ENCODE data around the gene ITSN1. TPM values are rescaled to one million over a fixed set of nuclear protein-coding genes. Genes with fewer than 3 reads are reported as not detected.
"Not testable (repeated sequence)": the region's sequence is repeated elsewhere in the genome, so short reads cannot be mapped to it uniquely, and the experiment has no call there.

The ITSN1 gene
- total RNA-seq, 1 experiment from 2014 or later, result 42.6 TPM

- no peaks in the 10 kb centered on the region for H3K27me3 Mint-ChIP-seq (ENCODE audit: insufficient read depth, unreplicated experiment)
- no peaks in the 10 kb centered on the region for H3K9me3 Mint-ChIP-seq (ENCODE audit: unreplicated experiment)
- ChIA-PET POLR2A (interaction anchor here (0.6 kb wide), 1 partner anchor 285 kb away, joined by 3 read pairs; no protein-coding TSS in a partner anchor), CTCF (interaction anchor here (0.6 to 1.2 kb wide), 2 partner anchors 11 to 284 kb away, joined by 3 to 4 read pairs; no protein-coding TSS in a partner anchor)
- TF ChIP-seq CTCF (IDR thresholded peaks at IDR 0.05; ENCODE audit: unreplicated experiment), result no peak
- no peak for DNase-seq (ENCODE audit: unreplicated experiment)
- H3K4me3 Mint-ChIP-seq (ENCODE audit: unreplicated experiment), result no peak overlapping the region
- intact Hi-C loops (cut with micrococcal nuclease), result no loop called here
- no peaks in the 10 kb centered on the region for H3K4me1 Mint-ChIP-seq (ENCODE audit: insufficient read depth, unreplicated experiment)
- H3K27ac Mint-ChIP-seq (ENCODE audit: low read depth, unreplicated experiment), result no peak overlapping the region
- peaks cover 69% of the 10 kb centered on the region for H3K36me3 Mint-ChIP-seq (ENCODE audit: insufficient read depth, unreplicated experiment)
- BruUV-seq (replicated peaks), result no TSS peak
Measured at GRCh38 chr21:33611006-33611744, 31.1 kb upstream of the ITSN1 start.

DNA sequence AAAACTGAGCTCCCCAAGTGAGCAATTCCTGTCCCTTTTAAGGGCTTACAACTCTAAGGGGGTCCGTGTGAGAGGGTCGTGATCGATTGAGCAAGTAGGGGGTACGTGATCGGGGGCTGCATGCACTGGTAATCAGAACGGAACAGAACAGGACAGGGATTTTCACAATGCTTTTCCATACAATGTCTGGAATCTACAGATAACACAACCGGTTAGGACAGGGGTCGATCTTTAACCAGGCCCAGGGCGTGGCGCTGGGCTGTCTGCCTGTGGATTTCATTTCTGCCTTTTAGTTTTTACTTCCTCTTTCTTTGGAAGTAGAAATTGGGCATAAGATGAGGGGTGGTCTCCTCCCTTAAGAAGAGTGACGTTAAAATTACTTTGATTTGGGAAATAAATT, 24.7 kb upstream of the ITSN1 start:
- DNase-seq (ENCODE audit: unreplicated experiment); H3K4me1 Mint-ChIP-seq (ENCODE audit: insufficient read depth, unreplicated experiment); POLR2A ChIA-PET; H3K4me3 Mint-ChIP-seq (ENCODE audit: unreplicated experiment); H3K9me3 Mint-ChIP-seq (ENCODE audit: unreplicated experiment); CTCF ChIA-PET; intact Hi-C loops (cut with micrococcal nuclease); H3K27me3 Mint-ChIP-seq (ENCODE audit: insufficient read depth, unreplicated experiment); H3K27ac Mint-ChIP-seq (ENCODE audit: low read depth, unreplicated experiment); BruUV-seq (replicated peaks): not testable (repeated sequence)
- H3K36me3 Mint-ChIP-seq (ENCODE audit: insufficient read depth, unreplicated experiment), result peaks cover 78% of the 10 kb centered on the region

DNA sequence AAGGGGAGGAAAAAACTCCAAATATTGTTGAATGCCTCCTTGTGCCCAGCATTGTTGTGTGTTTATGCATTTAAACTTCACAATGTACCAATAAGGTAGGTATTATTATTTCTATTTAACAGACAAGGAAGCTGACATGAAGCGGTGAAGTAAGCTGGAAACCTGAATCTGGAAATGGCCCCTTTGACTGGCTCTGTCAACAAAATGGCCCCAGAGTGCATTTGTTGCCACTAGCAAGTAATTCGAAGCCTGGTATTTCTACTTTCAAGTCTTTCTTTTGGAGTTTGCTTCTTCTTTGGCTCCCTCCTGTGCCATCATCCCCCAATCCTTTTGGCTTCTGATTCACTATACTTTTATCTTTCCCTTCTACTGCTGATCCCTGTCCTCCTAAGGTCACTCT, 23.9 kb upstream of the ITSN1 start:
- Mint-ChIP-seq H3K36me3 (ENCODE audit: insufficient read depth, unreplicated experiment) (peaks cover 78% of the 10 kb centered on the region), H3K4me1 (ENCODE audit: insufficient read depth, unreplicated experiment) (no peaks in the 10 kb centered on the region), H3K4me3 (ENCODE audit: unreplicated experiment) (no peak overlapping the region), H3K27ac (ENCODE audit: low read depth, unreplicated experiment) (no peak overlapping the region), H3K9me3 (ENCODE audit: unreplicated experiment) (no peaks in the 10 kb centered on the region), H3K27me3 (ENCODE audit: insufficient read depth, unreplicated experiment) (no peaks in the 10 kb centered on the region)
- DNase-seq (ENCODE audit: unreplicated experiment), result no peak
- intact Hi-C loops (cut with micrococcal nuclease), result no loop called here
- TF ChIP-seq CTCF (IDR thresholded peaks at IDR 0.05; ENCODE audit: unreplicated experiment), result no peak
- POLR2A ChIA-PET, result no interaction called here
- CTCF ChIA-PET, result no interaction called here
- no TSS peak for BruUV-seq (replicated peaks)

GRCh38 chr21:33619726-33620125, 22.6 kb upstream of the ITSN1 start:
- CTCF ChIA-PET, result interaction anchor here (2.4 kb wide), 1 partner anchor 14 kb away, joined by 13 read pairs; no protein-coding TSS in a partner anchor
- no TSS peak for BruUV-seq (replicated peaks)
- no peak overlapping the region for H3K27ac Mint-ChIP-seq (ENCODE audit: low read depth, unreplicated experiment)
- peaks cover 70% of the 10 kb centered on the region for H3K36me3 Mint-ChIP-seq (ENCODE audit: insufficient read depth, unreplicated experiment)
- H3K9me3 Mint-ChIP-seq (ENCODE audit: unreplicated experiment), result no peaks in the 10 kb centered on the region
- no peaks in the 10 kb centered on the region for H3K4me1 Mint-ChIP-seq (ENCODE audit: insufficient read depth, unreplicated experiment)
- POLR2A ChIA-PET, result interaction anchor here (0.7 to 0.8 kb wide), 2 partner anchors 20 to 21 kb away, joined by 3 read pairs; no protein-coding TSS in a partner anchor
- no peaks in the 10 kb centered on the region for H3K27me3 Mint-ChIP-seq (ENCODE audit: insufficient read depth, unreplicated experiment)
- TF ChIP-seq CTCF (IDR thresholded peaks at IDR 0.05; ENCODE audit: unreplicated experiment), result no peak
- no peak overlapping the region for H3K4me3 Mint-ChIP-seq (ENCODE audit: unreplicated experiment)
- intact Hi-C loops (cut with micrococcal nuclease), result no loop called here
- no peak for DNase-seq (ENCODE audit: unreplicated experiment)

Measured in MCF 10A (cell line).